LHCN-M2 (cell line): Measurements from ENCODE around the gene MANSC4. TPM values are rescaled to one million over a fixed set of nuclear protein-coding genes. Genes with fewer than 3 reads are reported as not detected.

ENCODE experiments used
- DNase-seq: peaks from one replicate; pipeline ENCODE4 v3.0.0-alpha.2; 2012; ENCODE audit warnings: low read depth
- polyA plus RNA-seq: library from polyadenylated mRNA; unstranded; fragments of >200 nt; gene quantifications from one replicate; pipeline ENCODE4 v1.2.1, GENCODE V29; 2012; ENCODE audit warnings: missing spikeins
- total RNA-seq: library from RNA; depleted of rRNA; stranded (reverse); fragments of >200 nt; gene quantifications from 2 replicates; pipeline ENCODE4 v1.2.3, GENCODE V29; 2014; rRNA removed

Gene MANSC4
- total RNA-seq = not detected in 2 replicates
- not detected for polyA plus RNA-seq

- peak; percentile 72 for DNase-seq
These were observed at the start of gene MANSC4, which contains the start of gene KLHL42 for GRCh38 chr12:27779920-27780611. Gene MANSC4, minus strand, starts transcription at chr12:27780236. Its CDS starts 8,960 bp downstream, at chr12:27771276. Gene KLHL42, plus strand, starts transcription at chr12:27780233. Its CDS starts 98 bp downstream, at chr12:27780331.

DNA sequence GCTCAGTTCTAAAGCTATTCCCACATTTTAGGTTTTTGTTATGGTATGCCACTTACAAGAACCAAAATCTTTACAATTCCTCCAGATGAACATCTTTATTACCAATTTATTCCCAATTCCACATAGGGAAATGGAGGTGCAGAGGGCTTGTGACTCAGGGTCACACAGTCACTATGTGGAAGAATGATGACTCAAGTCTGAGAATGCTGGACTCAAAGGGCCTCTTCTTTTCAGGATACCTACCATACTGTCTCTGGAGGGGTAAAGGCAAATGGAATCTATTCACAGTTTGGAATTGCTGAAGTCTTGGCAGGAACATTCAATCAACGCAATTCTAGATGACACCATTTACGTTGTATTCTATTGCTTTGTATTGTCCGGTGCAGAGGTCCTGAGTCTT lies 48.2 kb upstream of the MANSC4 start:
- DNase-seq = peak; percentile 23

DNA sequence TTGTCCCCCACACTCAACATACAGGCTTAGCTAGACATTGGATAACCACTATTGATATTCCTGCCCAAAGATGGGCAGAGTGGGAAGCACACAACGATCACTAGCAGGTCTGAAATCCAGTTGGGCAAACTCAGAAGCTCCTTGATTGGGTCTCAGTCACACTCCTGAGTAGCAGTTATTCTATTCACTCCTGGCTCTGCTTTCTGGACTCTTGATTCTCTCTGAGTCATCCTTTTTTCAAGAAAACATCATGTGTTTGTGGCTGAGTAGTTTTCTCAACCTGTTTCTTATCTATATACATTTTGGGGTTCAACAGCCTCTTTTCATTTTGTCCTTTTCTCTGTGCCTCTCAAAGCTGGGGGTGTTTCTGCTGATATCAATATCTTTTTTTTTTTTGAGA lies 46.0 kb upstream of the MANSC4 start:
- DNase-seq = no peak

- no peak for DNase-seq
These were observed 44.2 kb upstream of the MANSC4 start for GRCh38 chr12:27824126-27824842.

DNA sequence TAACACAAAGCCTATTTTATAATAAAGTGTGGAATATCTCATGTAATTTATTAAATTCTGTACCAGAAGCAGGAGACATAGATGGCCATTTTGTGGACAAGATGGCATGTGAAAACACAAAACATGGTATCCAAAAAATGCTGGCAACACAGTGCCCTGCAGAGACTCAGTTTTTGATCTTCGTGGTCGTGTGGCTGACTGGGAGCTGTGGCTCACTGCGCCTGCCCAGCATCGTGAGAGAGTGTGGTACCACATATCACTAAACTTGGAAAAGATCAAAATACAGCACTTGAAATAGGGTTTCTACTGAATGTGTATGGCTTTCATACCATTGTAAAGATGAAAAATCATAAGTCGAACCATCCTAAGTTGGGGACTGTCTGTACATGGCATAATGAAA lies 43.0 kb upstream of the MANSC4 start:
- no peak for DNase-seq

DNA sequence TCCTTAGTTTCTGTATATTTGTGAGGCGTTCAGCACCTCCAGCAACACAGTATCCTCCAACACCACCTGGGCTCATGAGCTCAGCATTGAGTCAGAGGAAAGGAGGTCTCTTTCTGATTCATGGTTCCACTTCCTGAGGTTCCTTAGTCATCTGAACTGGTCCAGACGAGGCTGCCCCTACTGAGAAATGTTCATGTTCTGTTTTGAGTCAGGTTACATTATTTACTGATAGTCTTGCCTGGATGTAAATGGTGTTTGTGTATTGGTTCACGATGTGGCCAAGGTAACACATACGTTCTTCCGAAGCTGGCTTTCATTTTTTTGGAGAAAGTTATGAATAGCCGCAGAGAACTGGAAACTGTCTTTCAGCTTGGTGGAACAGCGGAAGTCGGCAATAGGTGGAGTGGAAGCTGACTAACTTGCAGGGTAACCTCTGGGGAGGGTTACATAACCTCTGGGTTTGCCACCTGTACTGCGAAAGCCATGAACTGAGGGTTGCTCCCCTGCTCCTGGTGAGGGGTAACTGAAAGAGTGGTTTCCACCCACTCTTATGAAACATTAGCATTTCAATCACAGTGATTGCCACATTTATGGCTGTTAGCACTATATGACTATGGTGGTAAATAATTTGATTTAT lies 42.2 kb upstream of the MANSC4 start:
- peak; percentile 83 for DNase-seq

DNA sequence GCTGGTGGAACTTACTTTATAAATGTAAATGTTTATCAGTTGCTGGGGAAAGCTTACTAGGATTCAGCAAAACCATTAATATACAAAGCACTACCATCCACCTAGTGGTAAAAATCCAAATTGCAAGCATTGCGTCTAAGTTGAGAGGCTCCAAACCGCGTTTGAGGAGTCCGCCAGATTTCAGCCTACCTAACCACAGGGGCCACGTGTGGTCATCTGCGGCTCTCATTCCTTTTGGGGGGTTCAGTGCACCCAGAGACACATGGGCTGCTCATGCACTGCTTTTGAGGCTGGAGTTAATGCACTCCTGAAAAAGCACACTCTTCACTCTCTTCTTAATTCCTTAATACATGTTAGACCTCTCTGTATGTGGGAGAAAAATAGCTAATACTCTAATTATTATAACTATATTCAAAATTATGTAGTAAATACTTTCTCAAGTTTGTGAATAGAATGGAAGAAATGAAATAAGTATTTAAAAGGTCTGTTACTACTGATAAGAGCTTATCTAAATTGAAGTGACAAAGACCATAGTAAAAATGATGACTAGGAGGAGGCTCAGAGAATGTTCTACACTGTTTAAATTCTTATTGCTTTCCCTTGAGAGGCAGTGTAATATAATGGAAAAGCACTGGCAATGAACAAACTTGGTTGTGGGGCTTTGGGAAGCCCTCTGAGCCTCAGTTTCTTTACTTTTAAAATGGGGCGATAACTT lies 41.4 kb upstream of the MANSC4 start:
- DNase-seq = peak; percentile 84

- DNase-seq = no peak
These were observed 40.5 kb upstream of the MANSC4 start for GRCh38 chr12:27820564-27820963.

DNA sequence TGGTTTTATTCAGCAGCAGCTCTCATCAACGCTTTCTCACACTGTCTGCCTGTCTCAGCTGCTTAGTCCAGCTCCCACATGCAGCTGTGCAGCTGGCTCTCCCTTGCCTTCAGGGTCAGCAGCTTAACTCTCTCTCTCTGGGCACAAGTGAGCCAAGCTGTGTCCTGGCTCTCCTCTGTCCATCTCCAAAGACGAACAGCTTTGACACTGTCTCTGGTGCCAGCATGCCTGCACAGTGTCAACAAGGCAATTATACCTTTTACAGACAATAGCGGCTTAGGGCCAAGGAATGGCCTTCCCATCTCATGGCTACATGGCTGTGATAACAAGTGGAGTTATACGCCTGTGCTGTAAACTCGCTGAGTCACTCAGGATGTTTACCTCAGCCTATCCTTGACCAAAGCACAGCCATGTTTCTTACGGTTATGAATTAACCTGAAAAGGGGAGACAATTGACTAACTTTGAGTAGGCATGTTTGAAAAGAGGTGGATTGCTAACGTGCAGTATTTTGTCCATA lies 38.4 kb upstream of the MANSC4 start:
- peak; percentile 52 for DNase-seq

DNA sequence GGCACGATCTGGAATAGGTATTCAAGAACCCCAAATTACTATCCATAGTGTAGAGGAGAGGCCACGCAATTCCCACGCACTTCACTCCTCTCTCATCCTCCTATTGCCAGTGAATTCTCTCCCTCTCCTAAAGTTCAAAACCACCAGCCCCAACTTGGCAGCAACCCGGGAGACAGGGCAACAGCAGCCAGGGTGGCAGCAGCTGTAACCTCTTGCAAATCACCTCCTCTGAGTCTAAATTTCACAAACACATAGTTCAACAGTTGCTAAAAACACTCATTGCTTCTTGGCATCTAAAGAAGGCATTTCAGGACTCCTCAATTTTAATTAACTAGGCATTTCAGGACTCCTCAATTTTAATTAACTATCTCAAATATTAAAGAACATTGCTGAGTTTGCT lies 37.7 kb upstream of the MANSC4 start:
- peak; percentile 55 for DNase-seq

DNA sequence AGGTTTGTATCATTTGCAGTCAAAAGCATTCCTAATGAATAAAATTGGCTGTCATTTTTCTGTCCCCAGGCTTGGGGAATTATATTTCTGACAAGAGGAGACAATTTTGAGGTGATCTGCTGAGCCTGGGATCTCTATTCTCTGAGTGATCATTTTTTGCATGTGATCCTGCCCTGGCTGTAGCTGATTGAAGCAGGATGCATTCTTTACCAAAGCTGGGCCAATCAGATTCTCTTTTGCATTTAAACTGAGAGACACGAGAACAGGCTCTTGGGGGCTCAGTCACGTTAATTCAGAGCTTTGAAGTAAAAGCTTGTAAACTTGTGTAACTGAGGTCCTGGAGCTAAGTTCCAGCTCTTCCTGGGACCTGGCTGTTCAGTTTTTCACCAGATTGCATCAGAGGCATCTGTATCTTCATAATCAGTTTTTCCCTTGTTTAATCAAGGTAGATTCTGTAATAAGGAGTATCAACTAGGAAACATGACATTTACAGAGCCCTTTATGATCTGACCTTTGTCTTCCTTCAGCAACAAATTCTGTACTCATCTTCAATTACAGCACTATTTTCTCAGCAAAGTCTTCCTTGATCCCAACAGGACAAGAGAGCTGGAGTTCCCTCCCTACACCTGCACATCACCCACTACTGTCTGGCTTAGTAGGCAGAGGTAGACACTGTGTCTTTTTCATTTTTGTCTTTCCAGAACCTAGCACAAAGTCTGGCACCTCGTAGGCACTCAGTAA lies 35.0 kb upstream of the MANSC4 start:
- DNase-seq = no peak

- DNase-seq = peak; percentile 22
These were observed 34.4 kb upstream of the MANSC4 start for GRCh38 chr12:27814411-27814810.

- no peak for DNase-seq
These were observed 32.5 kb upstream of the MANSC4 start for GRCh38 chr12:27812502-27812901.

- DNase-seq = no peak
These were observed 30.7 kb upstream of the MANSC4 start for GRCh38 chr12:27810756-27811155.

DNA sequence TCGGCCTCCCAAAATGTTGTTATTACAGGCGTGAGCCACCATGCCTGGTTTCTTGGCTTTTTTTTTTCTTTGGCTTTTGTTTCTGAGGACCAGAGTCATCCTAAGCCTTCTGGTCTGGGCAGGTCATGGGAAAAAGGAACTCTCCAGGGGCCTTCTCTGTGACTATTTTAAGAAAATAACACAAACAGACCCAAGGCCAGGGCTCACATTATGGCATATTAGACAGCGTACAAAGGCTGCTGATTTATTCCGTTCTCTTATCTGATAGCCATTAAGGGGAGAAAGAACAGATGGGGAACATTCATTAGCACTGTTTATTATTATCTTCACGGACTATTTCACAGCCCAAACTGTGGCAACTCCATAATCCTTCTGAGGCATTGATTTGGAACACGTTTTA lies 28.8 kb upstream of the MANSC4 start:
- no peak for DNase-seq

GRCh38 chr12:27807063-27807703 lies 27.1 kb upstream of the MANSC4 start:
- no peak for DNase-seq

GRCh38 chr12:27806259-27806658 lies 26.2 kb upstream of the MANSC4 start:
- DNase-seq = no peak

DNA sequence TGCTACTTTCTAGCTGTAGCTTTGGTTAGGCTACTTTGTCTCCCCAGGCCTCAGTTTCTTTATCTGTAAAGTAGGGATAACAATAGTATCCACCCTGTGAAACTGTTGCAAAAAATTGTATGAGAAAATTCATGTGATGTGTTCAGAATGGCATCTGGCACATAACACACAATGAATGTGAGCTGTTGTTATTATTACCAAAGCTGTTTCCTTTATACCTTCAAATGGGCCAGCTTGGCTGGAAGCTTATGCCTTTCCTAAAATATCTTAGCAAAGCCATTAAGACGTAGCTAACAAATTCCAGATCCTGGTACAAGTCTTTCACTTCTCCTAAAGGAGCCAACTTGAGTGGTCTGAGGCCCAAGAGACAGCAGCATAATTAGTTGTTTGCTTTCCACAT lies 25.2 kb upstream of the MANSC4 start:
- DNase-seq = no peak

DNA sequence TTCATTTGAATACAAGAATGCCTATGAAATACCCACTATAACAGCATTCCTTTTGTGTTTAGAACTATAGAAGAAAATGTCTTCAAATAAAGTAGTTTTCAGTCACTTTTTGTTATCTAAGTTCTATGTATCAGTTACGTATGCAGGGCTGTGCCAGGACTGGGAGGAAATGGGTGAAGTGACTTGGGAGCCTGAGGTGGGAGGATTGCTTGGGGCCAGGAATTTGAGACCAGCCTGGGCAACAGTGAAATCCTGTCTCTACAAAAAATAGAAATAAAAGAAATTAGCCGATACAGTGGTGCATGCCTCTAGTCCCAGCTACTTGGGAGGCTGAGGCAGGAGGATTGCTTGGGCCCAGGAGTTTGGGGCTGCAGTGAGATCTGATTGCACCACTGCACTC lies 22.9 kb upstream of the MANSC4 start:
- DNase-seq = no peak

DNA sequence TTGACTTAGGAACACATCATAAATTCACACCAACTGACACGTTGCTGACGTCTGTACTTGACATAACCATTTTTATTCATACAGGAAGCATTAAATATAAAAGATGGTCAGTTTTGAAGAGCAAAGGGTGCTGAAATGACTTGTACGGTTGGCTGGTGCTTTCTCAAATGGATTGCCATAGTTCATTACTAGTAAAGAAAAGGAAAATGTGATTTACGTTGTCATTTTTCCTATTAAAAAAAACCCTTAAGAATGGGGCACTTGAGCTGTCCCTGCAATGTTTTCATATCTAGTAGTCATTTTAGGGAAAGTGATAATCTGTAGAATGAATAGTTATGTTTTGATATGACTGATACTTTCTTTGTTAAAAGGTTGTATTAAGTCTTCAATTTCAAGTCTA lies 22.5 kb upstream of the MANSC4 start:
- no peak for DNase-seq
